ENCODE measurements around the gene GALNT3.

DNA sequence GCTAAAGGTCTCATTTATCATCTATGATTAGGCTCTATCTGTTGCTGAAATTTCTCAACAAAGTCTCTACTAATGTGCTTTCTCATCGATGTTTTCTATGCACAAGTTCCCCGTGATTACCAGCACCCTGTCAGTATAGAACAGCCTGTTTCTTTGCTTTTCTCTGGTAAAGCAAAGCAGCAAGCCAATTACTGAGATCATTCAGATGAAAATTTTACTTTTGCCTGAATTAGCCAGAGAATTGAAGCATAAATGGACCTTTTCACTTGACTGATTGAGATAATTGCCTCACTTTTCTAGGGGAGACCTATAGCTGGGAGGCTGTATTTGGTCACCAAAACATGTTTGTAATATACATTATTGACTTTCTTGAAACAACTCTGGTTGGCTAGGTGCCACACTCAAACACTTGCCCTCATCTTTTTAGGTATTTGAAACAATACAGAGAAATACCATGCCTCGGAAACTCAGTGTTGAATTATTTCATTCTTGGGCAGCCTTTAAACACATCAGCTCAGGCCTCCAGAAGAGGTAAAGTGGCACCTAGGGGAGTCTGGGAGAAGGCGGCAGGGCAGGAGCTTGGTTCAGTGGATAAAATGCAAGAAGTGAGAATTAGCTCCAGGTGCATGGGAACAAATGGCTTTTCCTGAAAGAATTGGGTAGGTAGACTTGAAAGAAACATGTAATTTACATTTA lies 96.2 kb downstream of the GALNT3 start:
- TF ChIP-seq, protein P1, sequence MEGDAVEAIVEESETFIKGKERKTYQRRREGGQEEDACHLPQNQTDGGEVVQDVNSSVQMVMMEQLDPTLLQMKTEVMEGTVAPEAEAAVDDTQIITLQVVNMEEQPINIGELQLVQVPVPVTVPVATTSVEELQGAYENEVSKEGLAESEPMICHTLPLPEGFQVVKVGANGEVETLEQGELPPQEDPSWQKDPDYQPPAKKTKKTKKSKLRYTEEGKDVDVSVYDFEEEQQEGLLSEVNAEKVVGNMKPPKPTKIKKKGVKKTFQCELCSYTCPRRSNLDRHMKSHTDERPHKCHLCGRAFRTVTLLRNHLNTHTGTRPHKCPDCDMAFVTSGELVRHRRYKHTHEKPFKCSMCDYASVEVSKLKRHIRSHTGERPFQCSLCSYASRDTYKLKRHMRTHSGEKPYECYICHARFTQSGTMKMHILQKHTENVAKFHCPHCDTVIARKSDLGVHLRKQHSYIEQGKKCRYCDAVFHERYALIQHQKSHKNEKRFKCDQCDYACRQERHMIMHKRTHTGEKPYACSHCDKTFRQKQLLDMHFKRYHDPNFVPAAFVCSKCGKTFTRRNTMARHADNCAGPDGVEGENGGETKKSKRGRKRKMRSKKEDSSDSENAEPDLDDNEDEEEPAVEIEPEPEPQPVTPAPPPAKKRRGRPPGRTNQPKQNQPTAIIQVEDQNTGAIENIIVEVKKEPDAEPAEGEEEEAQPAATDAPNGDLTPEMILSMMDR (IDR thresholded peaks at IDR 0.05; ENCODE audit: insufficient read depth, low read length, poor library complexity, severe bottlenecking): no peak
- TF ChIP-seq EZH2phosphoT487 (conservative IDR thresholded peaks at IDR 0.05; ENCODE audit: low read length): no peak
